ENCODE results near the gene SLC35G6. TPM values are rescaled to one million over a fixed set of nuclear protein-coding genes. Genes with fewer than 3 reads are reported as not detected.

SLC35G6 gene
- total RNA-seq, 1 donor from 2014 or later, result not detected

DNA sequence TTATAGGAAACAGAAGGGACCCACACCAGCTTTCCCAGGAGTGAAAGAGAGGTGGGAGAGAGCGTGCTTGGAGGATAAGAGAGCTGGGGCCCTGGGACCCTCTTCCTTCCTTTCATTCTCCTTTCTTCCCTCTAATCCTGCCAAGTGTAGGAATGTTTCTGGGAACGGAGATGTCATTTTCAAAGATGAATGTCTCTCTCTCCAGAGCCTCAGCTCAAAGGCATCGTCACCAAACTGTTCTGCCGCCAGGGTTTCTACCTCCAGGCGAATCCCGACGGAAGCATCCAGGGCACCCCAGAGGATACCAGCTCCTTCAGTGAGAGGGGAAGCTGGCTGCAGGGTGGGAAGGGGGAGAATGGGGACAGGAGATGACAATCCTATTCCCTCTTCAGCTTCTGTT is 40.0 kb upstream of the SLC35G6 start:
- Mint-ChIP-seq H3K27me3 (peaks cover 65% of the 10 kb centered on the region), H3K4me1 (ENCODE audit: unreplicated experiment) (peaks cover 32% of the 10 kb centered on the region), H3K4me3 (peak overlapping the region; percentile 93), H3K9me3 (no peaks in the 10 kb centered on the region), H3K27ac (peak overlapping the region; percentile 86), H3K36me3 (peaks cover 7% of the 10 kb centered on the region)
- no peak for DNase-seq (ENCODE audit: extremely low spot score, unreplicated experiment)
- TF ChIP-seq, protein P1, sequence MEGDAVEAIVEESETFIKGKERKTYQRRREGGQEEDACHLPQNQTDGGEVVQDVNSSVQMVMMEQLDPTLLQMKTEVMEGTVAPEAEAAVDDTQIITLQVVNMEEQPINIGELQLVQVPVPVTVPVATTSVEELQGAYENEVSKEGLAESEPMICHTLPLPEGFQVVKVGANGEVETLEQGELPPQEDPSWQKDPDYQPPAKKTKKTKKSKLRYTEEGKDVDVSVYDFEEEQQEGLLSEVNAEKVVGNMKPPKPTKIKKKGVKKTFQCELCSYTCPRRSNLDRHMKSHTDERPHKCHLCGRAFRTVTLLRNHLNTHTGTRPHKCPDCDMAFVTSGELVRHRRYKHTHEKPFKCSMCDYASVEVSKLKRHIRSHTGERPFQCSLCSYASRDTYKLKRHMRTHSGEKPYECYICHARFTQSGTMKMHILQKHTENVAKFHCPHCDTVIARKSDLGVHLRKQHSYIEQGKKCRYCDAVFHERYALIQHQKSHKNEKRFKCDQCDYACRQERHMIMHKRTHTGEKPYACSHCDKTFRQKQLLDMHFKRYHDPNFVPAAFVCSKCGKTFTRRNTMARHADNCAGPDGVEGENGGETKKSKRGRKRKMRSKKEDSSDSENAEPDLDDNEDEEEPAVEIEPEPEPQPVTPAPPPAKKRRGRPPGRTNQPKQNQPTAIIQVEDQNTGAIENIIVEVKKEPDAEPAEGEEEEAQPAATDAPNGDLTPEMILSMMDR (conservative IDR thresholded peaks at IDR 0.05), result no peak

DNA sequence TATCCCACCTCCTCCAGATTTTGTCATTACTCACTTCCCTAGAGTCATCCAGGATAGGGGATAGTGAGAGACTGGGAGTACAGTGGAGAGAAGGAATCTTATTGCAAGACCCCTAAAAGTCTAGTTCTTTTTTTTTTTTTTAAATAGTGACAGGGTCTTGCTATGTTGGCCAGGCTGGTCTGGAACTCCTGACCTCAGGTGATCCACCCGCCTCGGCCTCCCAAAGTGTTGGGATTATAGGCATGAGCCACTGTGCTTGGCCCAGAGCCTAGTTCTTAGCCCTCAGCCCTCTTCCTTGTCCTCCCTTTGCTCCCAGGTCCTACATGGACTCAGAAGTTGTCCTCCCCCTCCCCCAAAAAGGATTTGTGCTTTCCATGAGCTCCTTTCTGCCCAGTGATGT is 39.1 kb upstream of the SLC35G6 start:
- peaks cover 35% of the 10 kb centered on the region for H3K4me1 Mint-ChIP-seq (ENCODE audit: unreplicated experiment)
- no peak for DNase-seq (ENCODE audit: extremely low spot score, unreplicated experiment)
- H3K36me3 Mint-ChIP-seq, result peaks cover 7% of the 10 kb centered on the region
- H3K9me3 Mint-ChIP-seq, result no peaks in the 10 kb centered on the region
- H3K27ac Mint-ChIP-seq, result no peak overlapping the region
- peaks cover 61% of the 10 kb centered on the region for H3K27me3 Mint-ChIP-seq
- TF ChIP-seq, protein P1 (conservative IDR thresholded peaks at IDR 0.05), result no peak
- H3K4me3 Mint-ChIP-seq, result peak overlapping the region; percentile 93

DNA sequence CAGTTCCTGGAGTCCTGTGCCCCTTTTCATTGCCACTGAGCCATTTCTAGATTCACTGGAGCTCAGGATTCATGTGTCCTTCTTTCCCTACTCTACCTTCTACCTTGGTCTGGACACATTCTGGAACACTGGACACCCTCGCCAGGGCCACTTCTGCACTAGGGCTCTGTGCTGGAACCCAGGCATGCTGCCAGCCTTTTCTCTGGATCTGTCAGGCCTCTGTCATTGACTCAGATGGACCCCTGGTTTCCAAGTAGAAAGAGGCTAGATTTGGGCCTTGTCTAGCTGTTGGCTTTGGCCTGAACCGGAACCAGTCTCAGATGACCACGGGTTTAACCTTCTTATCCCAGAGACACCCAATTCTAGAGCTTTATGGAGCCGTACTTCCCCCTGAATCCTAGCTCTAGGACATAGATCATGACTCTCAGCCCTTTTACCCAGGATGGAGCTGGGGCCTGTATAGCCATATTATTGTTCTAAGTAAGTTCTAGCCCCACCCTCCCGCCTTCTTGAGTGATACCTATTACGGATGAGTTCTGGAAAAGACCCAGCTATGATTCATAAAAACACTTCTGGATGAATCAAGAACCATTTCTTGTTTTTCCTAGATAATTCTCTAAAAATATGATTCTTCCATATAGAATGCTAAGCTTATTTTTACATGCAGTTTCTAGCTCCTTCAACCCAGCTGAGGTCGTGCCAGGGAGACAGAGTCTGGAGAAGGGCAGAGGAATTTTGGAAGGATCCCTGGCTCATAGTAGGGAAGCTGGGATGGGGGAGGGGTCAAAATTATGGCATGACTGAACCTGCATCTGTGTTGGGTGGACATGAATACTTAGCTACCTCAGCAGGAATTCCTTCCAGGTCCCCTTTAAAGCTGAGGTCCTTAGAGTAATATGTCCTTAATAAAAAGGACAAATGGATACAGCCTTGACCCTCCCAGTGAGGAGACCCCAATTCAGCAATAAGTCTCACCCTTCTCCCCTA is 37.5 kb upstream of the SLC35G6 start:
- Mint-ChIP-seq H3K9me3 (no peaks in the 10 kb centered on the region), H3K4me1 (ENCODE audit: unreplicated experiment) (peaks cover 29% of the 10 kb centered on the region), H3K4me3 (peak overlapping the region; percentile 76), H3K27me3 (peaks cover 56% of the 10 kb centered on the region), H3K27ac (peak overlapping the region; percentile 82), H3K36me3 (peaks cover 10% of the 10 kb centered on the region)
- TF ChIP-seq, protein P1 (conservative IDR thresholded peaks at IDR 0.05), result no peak
- DNase-seq (ENCODE audit: extremely low spot score, unreplicated experiment), result no peak

DNA sequence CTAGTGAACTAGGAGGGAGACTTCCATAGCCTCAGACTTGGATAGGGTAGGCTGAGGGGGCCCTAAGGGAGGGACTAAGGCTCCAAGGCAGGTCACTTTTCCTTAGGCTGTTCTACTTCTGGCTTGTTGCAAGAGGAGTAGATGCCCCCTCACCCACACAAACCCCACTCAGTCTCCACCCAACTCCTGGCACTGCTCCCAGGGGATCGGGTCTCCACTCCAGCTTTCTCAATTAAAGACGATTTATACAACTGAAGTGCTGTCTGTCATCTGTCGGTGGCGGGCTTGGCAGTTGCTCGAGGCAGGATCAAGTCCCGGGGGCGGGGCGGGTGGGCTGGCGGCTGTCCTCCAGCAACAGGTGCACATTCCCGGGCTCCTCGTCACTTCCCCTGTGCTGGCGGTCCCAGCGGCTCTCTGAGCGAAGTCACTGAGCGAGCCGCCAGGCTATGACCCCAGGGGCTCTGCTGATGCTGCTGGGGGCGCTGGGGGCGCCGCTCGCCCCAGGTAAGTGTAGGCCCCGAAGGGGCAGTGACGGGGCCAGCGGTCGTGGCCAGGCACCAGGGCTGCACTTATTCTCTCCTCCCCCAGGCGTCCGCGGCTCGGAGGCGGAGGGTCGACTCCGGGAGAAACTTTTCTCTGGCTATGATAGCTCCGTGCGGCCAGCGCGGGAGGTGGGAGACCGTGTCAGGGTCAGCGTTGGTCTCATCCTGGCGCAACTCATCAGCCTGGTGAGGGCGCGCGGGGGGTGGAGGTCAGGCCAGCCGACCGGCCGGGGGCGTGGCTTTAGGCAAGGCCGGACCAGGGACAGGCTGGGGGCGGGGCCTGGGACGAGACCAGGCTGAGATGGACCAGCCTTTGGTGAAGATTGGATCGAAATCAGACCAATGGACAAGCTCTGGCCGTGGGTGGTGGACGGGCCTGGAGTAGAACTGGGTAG is 36.3 kb upstream of the SLC35G6 start, which contains the start of gene CHRNB1:
Gene CHRNB1, plus strand, starts transcription at position 380 of the 937 bp plus-strand sequence. Its CDS starts 67 bp downstream, at position 447.
- Mint-ChIP-seq H3K27ac (peak within 1 kb of the TSS; percentile 82), H3K27me3 (peaks cover 51% of the 10 kb centered on the region), H3K9me3 (no peaks in the 10 kb centered on the region), H3K4me3 (peak within 1 kb of the TSS; percentile 89), H3K4me1 (ENCODE audit: unreplicated experiment) (peaks cover 26% of the 10 kb centered on the region), H3K36me3 (peaks cover 7% of the 10 kb centered on the region)
- no peak for DNase-seq (ENCODE audit: extremely low spot score, unreplicated experiment)
- TF ChIP-seq, protein P1 (conservative IDR thresholded peaks at IDR 0.05), result peak; percentile 49

DNA sequence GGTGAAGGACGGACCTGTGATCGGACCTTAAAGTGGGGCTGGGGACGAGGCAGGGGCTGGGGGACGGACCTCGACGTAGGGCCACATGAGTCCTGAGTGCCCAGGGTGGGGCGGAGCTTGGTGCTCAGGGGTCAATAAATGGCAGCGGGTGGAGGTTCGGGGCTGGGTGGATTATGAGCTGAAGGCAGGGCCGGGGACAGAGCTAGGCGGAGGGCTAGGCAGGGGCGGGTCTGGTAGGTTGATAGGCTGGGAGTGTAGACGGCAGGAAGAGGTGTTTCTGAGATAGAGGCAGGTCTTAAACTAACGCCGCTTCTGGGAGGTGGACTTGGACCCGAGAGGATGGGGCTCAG is 35.7 kb upstream of the SLC35G6 start:
- Mint-ChIP-seq H3K4me3 (peak overlapping the region; percentile 89), H3K9me3 (no peaks in the 10 kb centered on the region), H3K27me3 (peaks cover 47% of the 10 kb centered on the region), H3K4me1 (ENCODE audit: unreplicated experiment) (peaks cover 26% of the 10 kb centered on the region), H3K36me3 (peaks cover 8% of the 10 kb centered on the region), H3K27ac (peak overlapping the region; percentile 82)
- DNase-seq (ENCODE audit: extremely low spot score, unreplicated experiment), result no peak
- TF ChIP-seq, protein P1 (conservative IDR thresholded peaks at IDR 0.05), result no peak

Measured in type B pancreatic cell (in vitro differentiated cells).